HepG2 (cell line): ENCODE data around the gene KRI1. TPM values are rescaled to one million over a fixed set of nuclear protein-coding genes. Genes with fewer than 3 reads are reported as not detected.

ENCODE experiments used
- ARID4A ChIP-seq: sonication (generic); formaldehyde crosslinking; IDR thresholded peaks from 2 replicates; pipeline ENCODE4 v1.5.0; 2020; ENCODE audit warnings: mild to moderate bottlenecking, missing genetic modification reagents, borderline replicate concordance
- CREBL2 ChIP-seq: sonication (generic); formaldehyde crosslinking; IDR thresholded peaks from 2 replicates; pipeline ENCODE4 v1.8.1; 2023; ENCODE audit warnings: missing genetic modification reagents, mild to moderate bottlenecking, borderline replicate concordance
- DMAP1 ChIP-seq: IDR thresholded peaks from 2 replicates; pipeline ENCODE4 v1.6.1; 2016
- ESRRA ChIP-seq: sonication (generic); formaldehyde crosslinking; IDR thresholded peaks from 2 replicates; pipeline ENCODE4 v1.5.1; 2020; ENCODE audit warnings: mild to moderate bottlenecking, low read depth, missing genetic modification reagents
- JUNB ChIP-seq: sonication (generic); formaldehyde crosslinking; IDR thresholded peaks from 2 replicates; pipeline ENCODE4 v1.8.0; 2022; ENCODE audit warnings: missing genetic modification reagents, mild to moderate bottlenecking, borderline replicate concordance
- MAFF ChIP-seq: IDR thresholded peaks from 2 replicates; pipeline ENCODE4 v1.6.1; 2011; ENCODE audit warnings: low read depth, low read length, improper control_type of control experiment
- MXI1 ChIP-seq: IDR thresholded peaks from 3 replicates; pipeline ENCODE4 v1.6.1; 2012; ENCODE audit warnings: low read depth, low read length, inconsistent platforms, borderline replicate concordance
- NR0B2 ChIP-seq: sonication (generic); formaldehyde crosslinking; IDR thresholded peaks from 2 replicates; pipeline ENCODE4 v1.4.0; 2020; ENCODE audit warnings: mild to moderate bottlenecking, missing genetic modification reagents
- PHF20 ChIP-seq: sonication (generic); formaldehyde crosslinking; IDR thresholded peaks from 2 replicates; pipeline ENCODE4 v1.5.0; 2020; ENCODE audit warnings: mild to moderate bottlenecking, missing genetic modification reagents
- RXRB ChIP-seq: IDR thresholded peaks from 2 replicates; pipeline ENCODE4 v1.6.1; 2016; ENCODE audit warnings: borderline replicate concordance, missing genetic modification reagents, missing compliant biosample characterization
- SMC3 ChIP-seq: IDR thresholded peaks from 2 replicates; pipeline ENCODE4 v1.6.1; 2011; ENCODE audit warnings: low read length, improper control_type of control experiment
- TFDP2 ChIP-seq: sonication (generic); formaldehyde crosslinking; IDR thresholded peaks from 2 replicates; pipeline ENCODE4 v1.4.0; 2020; ENCODE audit warnings: missing genetic modification reagents
- ZBTB26 ChIP-seq: IDR thresholded peaks from 2 replicates; pipeline ENCODE4 v1.6.1; 2016; ENCODE audit warnings: missing compliant biosample characterization, missing genetic modification reagents, borderline replicate concordance
- ZFP91 ChIP-seq: sonication (generic); formaldehyde crosslinking; IDR thresholded peaks from 2 replicates; pipeline ENCODE4 v1.9.0; 2022; ENCODE audit warnings: missing genetic modification reagents, mild to moderate bottlenecking, borderline replicate concordance
- ZNF274 ChIP-seq: sonication (generic); formaldehyde crosslinking; IDR thresholded peaks from 2 replicates; pipeline ENCODE4 v1.5.1; 2020; ENCODE audit warnings: mild to moderate bottlenecking, missing genetic modification reagents
- ZNF430 ChIP-seq: sonication (generic); formaldehyde crosslinking; IDR thresholded peaks from 2 replicates; pipeline ENCODE4 v1.9.0; 2021; ENCODE audit warnings: mild to moderate bottlenecking, missing genetic modification reagents
- ZNF501 ChIP-seq: sonication (generic); formaldehyde crosslinking; IDR thresholded peaks from 2 replicates; pipeline ENCODE4 v1.5.1; 2020; ENCODE audit warnings: mild to moderate bottlenecking, moderate library complexity, missing genetic modification reagents
- ZNF720 ChIP-seq: sonication (generic); formaldehyde crosslinking; IDR thresholded peaks from 2 replicates; pipeline ENCODE4 v1.4.0; 2020; ENCODE audit warnings: missing genetic modification reagents
- ZNF740 ChIP-seq: sonication (generic); formaldehyde crosslinking; IDR thresholded peaks from 2 replicates; pipeline ENCODE4 v1.4.0; 2020; ENCODE audit warnings: missing genetic modification reagents
- polyA plus RNA-seq, 8 experiments: library from polyadenylated mRNA; depleted of rRNA in 3 of 8; stranded (reverse) in 7 of 8; unstranded in 1 of 8; fragments of >200 nt; fragmentation: Illumina TruSeq in 4 of 8; extraction: Trizol in 4 of 8; gene quantifications; 2 replicates each; pipeline versions ENCODE4 v1.2.1 to v1.2.3, GENCODE V29; 2011 to 2016; ENCODE audit warnings: low read depth in 4 of 8, missing spikeins in 1 of 8, mixed read lengths in 1 of 8; ENCODE audit not compliant: insufficient read depth in 1 of 8
- total RNA-seq, 5 experiments: library from RNA; depleted of rRNA; stranded (reverse); fragments of >200 nt; fragmentation: Illumina TruSeq; extraction: Trizol; gene quantifications; 2 replicates each; pipeline ENCODE4 v1.2.3, GENCODE V29; 2016; ENCODE audit warnings: low read depth in 1 of 5

KRI1 gene
- total and polyA plus RNA-seq, 2 of the 13 experiments (the other 11 are each of a cell fraction or from before 2014, with no cell fraction given), result 9.1 to 11.7 TPM

GRCh38 chr19:10580979-10581631, 15.3 kb upstream of the KRI1 start (continued):
- TF ChIP-seq ZNF740 (no peak), PHF20 (CRISPR knock-in tag) (0 out of 2 replicates have a peak, but pooled peaks have one; percentile 33), NR0B2 (0 out of 2 replicates have a peak, but pooled peaks have one; percentile 12), ARID4A (peak; percentile 34; the same call in 1 of the 2 replicates), JUNB (CRISPR knock-in tag) (no peak), ZNF274 (CRISPR knock-in tag) (0 out of 2 replicates have a peak, but pooled peaks have one; percentile 41), RXRB (CRISPR knock-in tag) (peak; percentile 45; the same call in 1 of the 2 replicates), ZNF720 (0 out of 2 replicates have a peak, but pooled peaks have one; percentile 44), ZBTB26 (peak; percentile 19; the same call in 1 of the 2 replicates), ESRRA (CRISPR knock-in tag) (no peak), TFDP2 (no peak), DMAP1 (CRISPR knock-in tag) (0 out of 2 replicates have a peak, but pooled peaks have one; percentile 38), ZNF430 (no peak), ZFP91 (CRISPR knock-in tag) (peak; percentile 34; the same call in 1 of the 2 replicates), SMC3 (peak; percentile 99), MXI1 (peak; percentile 83; the same call in 1 of the 3 replicates), CREBL2 (no peak), MAFF (no peak), ZNF501 (CRISPR knock-in tag) (peak; percentile 57; the same call in 1 of the 2 replicates)
